ENCODE data around the gene FAM222A.

The FAM222A gene

DNA sequence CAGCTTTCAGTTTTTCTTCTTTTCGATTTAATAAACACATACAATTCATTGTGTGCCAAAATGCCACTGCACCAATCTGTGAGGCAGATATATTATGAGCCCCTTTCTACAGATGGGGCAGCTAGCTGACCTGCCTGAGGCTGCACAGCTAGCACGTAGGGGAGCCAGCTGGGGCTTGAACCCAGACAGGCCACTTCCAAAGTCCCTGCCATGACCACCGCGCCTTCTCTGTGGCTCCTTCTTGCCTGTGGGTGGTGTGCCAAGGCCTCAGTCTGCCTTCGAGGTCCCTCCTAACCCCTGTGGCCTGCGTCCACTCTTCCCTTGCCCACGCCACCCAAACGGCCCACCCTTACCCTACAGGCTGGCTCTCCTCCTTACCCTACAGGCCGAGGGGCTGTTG, 16.2 kb downstream of the FAM222A start:
- TF ChIP-seq YY2 (tag by site-specific recombination; IDR thresholded peaks at IDR 0.05), result no peak
- TF ChIP-seq, protein P1, sequence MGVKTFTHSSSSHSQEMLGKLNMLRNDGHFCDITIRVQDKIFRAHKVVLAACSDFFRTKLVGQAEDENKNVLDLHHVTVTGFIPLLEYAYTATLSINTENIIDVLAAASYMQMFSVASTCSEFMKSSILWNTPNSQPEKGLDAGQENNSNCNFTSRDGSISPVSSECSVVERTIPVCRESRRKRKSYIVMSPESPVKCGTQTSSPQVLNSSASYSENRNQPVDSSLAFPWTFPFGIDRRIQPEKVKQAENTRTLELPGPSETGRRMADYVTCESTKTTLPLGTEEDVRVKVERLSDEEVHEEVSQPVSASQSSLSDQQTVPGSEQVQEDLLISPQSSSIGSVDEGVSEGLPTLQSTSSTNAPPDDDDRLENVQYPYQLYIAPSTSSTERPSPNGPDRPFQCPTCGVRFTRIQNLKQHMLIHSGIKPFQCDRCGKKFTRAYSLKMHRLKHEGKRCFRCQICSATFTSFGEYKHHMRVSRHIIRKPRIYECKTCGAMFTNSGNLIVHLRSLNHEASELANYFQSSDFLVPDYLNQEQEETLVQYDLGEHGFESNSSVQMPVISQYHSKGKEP (tag by site-specific recombination; IDR thresholded peaks at IDR 0.05), result no peak
- no peak for TF ChIP-seq WT1 (tag by site-specific recombination; IDR thresholded peaks at IDR 0.05)
- TF ChIP-seq SP7 (tag by site-specific recombination; IDR thresholded peaks at IDR 0.05), result no peak
- no peak for TF ChIP-seq GLIS1 (tag by site-specific recombination; IDR thresholded peaks at IDR 0.05)
- TF ChIP-seq RBAK (tag by site-specific recombination; IDR thresholded peaks at IDR 0.05), result no peak
- no peak for TF ChIP-seq YY1 (tag by site-specific recombination; IDR thresholded peaks at IDR 0.05)
- no peak for TF ChIP-seq ZNF239 (tag by site-specific recombination; IDR thresholded peaks at IDR 0.05)
- no peak for TF ChIP-seq ZNF354C (tag by site-specific recombination; IDR thresholded peaks at IDR 0.05; ENCODE audit: borderline replicate concordance, low read depth)
- TF ChIP-seq GLI4 (tag by site-specific recombination; IDR thresholded peaks at IDR 0.05), result no peak
- no peak for TF ChIP-seq ZSCAN5A (tag by site-specific recombination; IDR thresholded peaks at IDR 0.05)
- TF ChIP-seq ZNF843 (tag by site-specific recombination; IDR thresholded peaks at IDR 0.05), result no peak
- TF ChIP-seq, protein P2, sequence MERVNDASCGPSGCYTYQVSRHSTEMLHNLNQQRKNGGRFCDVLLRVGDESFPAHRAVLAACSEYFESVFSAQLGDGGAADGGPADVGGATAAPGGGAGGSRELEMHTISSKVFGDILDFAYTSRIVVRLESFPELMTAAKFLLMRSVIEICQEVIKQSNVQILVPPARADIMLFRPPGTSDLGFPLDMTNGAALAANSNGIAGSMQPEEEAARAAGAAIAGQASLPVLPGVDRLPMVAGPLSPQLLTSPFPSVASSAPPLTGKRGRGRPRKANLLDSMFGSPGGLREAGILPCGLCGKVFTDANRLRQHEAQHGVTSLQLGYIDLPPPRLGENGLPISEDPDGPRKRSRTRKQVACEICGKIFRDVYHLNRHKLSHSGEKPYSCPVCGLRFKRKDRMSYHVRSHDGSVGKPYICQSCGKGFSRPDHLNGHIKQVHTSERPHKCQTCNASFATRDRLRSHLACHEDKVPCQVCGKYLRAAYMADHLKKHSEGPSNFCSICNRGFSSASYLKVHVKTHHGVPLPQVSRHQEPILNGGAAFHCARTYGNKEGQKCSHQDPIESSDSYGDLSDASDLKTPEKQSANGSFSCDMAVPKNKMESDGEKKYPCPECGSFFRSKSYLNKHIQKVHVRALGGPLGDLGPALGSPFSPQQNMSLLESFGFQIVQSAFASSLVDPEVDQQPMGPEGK (tag by site-specific recombination; IDR thresholded peaks at IDR 0.05), result no peak
- no peak for TF ChIP-seq ZXDB (tag by site-specific recombination; IDR thresholded peaks at IDR 0.05)
- TF ChIP-seq, protein P3, sequence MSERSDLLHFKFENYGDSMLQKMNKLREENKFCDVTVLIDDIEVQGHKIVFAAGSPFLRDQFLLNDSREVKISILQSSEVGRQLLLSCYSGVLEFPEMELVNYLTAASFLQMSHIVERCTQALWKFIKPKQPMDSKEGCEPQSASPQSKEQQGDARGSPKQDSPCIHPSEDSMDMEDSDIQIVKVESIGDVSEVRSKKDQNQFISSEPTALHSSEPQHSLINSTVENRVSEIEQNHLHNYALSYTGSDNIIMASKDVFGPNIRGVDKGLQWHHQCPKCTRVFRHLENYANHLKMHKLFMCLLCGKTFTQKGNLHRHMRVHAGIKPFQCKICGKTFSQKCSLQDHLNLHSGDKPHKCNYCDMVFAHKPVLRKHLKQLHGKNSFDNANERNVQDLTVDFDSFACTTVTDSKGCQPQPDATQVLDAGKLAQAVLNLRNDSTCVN (tag by site-specific recombination; optimal IDR thresholded peaks at IDR 0.05), result no peak
- no peak for TF ChIP-seq ZNF423 (tag by site-specific recombination; IDR thresholded peaks at IDR 0.05)
- no peak for TF ChIP-seq ZNF19 (tag by site-specific recombination; IDR thresholded peaks at IDR 0.05; ENCODE audit: low read depth)
- Histone ChIP-seq H3K4me3 (ENCODE audit: low read depth, low read length) (no peak overlapping the region), H3K4me1 (ENCODE audit: control insufficient read depth, insufficient read depth, low read length) (no peaks in the 10 kb centered on the region), H3K9me3 (ENCODE audit: control insufficient read depth, insufficient read depth, low read depth, low read length) (no peaks in the 10 kb centered on the region), H3K36me3 (ENCODE audit: control insufficient read depth in 2 of 2, insufficient read depth in 1 of 2, low read length in 2 of 2) (no peaks in the 10 kb centered on the region), H3K27ac (ENCODE audit: extremely low read depth, low read depth, low read length) (no peak overlapping the region)
- POLR2A ChIA-PET, result no interaction called here
- CTCF ChIA-PET, result no interaction called here

DNA sequence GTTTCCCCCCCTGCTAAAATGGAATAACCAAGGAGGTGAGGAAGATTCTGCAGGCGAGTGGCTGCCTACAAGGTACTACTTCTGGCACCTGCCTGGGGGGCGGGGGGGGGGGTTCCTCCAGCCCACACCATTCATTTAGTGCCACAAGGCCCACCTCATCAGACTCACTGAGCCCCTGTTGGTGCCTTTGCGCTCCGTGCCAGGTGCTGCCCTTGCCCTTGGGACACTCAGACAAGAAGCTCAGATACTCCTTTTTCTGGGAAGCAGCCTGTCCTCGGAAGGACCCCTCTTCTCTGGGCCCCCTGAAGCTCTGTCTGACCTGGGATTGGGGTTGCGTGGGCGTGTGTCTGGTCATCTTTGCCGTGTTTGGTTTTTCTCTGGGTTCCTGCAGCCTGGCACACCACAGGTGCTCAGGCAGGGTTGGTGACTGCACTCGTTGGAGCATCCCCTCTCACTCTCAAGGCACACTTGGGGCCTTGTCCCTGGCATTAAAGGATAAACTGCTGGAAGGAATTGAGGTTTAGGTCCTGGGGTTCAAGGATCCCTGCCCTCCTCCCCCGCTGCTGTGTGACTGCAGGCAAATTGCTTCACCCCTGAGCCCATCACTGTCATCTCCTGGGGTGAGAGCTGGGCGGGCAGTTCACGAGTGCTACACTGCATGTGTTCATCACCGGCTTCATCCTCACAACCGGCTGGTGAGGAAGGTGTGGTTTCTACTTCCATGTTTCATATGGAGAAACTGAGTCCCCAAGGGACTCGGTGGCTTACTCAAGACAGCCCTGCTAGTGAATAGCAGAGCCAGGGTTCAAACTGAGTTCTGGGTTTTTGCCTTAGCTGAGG, 16.9 kb downstream of the FAM222A start:
- ChIA-PET POLR2A (no interaction called here), CTCF (no interaction called here)
- Histone ChIP-seq H3K4me3 (ENCODE audit: low read depth, low read length) (no peak overlapping the region), H3K27ac (ENCODE audit: extremely low read depth, low read depth, low read length) (no peak overlapping the region), H3K4me1 (ENCODE audit: control insufficient read depth, insufficient read depth, low read length) (no peaks in the 10 kb centered on the region), H3K36me3 (ENCODE audit: control insufficient read depth in 2 of 2, insufficient read depth in 1 of 2, low read length in 2 of 2) (no peaks in the 10 kb centered on the region), H3K9me3 (ENCODE audit: control insufficient read depth, insufficient read depth, low read depth, low read length) (no peaks in the 10 kb centered on the region)
- TF ChIP-seq ZNF76 (tag by site-specific recombination; IDR thresholded peaks at IDR 0.05; ENCODE audit: borderline replicate concordance, low read depth) (no peak), ZNF138 (tag by site-specific recombination; IDR thresholded peaks at IDR 0.05; ENCODE audit: borderline replicate concordance) (no peak), ZNF580 (tag by site-specific recombination; IDR thresholded peaks at IDR 0.05) (no peak), ZNF169 (tag by site-specific recombination; IDR thresholded peaks at IDR 0.05) (no peak), OSR2 (tag by site-specific recombination; IDR thresholded peaks at IDR 0.05) (no peak), ZNF596 (tag by site-specific recombination; IDR thresholded peaks at IDR 0.05) (no peak), OVOL3 (tag by site-specific recombination; IDR thresholded peaks at IDR 0.05) (no peak)
- TF ChIP-seq, protein P4, sequence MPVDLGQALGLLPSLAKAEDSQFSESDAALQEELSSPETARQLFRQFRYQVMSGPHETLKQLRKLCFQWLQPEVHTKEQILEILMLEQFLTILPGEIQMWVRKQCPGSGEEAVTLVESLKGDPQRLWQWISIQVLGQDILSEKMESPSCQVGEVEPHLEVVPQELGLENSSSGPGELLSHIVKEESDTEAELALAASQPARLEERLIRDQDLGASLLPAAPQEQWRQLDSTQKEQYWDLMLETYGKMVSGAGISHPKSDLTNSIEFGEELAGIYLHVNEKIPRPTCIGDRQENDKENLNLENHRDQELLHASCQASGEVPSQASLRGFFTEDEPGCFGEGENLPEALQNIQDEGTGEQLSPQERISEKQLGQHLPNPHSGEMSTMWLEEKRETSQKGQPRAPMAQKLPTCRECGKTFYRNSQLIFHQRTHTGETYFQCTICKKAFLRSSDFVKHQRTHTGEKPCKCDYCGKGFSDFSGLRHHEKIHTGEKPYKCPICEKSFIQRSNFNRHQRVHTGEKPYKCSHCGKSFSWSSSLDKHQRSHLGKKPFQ (tag by site-specific recombination; IDR thresholded peaks at IDR 0.05), result no peak
- TF ChIP-seq, protein P5, sequence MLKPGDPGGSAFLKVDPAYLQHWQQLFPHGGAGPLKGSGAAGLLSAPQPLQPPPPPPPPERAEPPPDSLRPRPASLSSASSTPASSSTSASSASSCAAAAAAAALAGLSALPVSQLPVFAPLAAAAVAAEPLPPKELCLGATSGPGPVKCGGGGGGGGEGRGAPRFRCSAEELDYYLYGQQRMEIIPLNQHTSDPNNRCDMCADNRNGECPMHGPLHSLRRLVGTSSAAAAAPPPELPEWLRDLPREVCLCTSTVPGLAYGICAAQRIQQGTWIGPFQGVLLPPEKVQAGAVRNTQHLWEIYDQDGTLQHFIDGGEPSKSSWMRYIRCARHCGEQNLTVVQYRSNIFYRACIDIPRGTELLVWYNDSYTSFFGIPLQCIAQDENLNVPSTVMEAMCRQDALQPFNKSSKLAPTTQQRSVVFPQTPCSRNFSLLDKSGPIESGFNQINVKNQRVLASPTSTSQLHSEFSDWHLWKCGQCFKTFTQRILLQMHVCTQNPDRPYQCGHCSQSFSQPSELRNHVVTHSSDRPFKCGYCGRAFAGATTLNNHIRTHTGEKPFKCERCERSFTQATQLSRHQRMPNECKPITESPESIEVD (tag by site-specific recombination; IDR thresholded peaks at IDR 0.05), result no peak

Data from HEK293 (cell line).